B cell (primary cell): ENCODE measurements around the gene RIC8A. TPM values are rescaled to one million over a fixed set of nuclear protein-coding genes. Genes with fewer than 3 reads are reported as not detected.

ENCODE experiments used
- ATAC-seq: fragments of 200-7000 bp; cut with Tn5 transposase; one replicate; pipeline ENCODE4 v1.10.0; 2021; ENCODE audit warnings: low read depth, mild to moderate bottlenecking, moderate number of reproducible peaks, moderate library complexity
- CTCF ChIA-PET: fragments of 350-600 bp; sonication (Branson Sonifier 250); formaldehyde crosslinking; loops from one replicate; lab custom pipeline; 2021; ENCODE audit warnings: antibody characterized with exemption, inconsistent platforms; lab: Charles Lee
- POLR2A ChIA-PET: fragments of 350-600 bp; sonication (Branson Sonifier 250); formaldehyde crosslinking; loops from one replicate; lab custom pipeline; 2021; ENCODE audit warnings: antibody characterized with exemption; lab: Charles Lee
- DNase-seq: peaks from one replicate; pipeline ENCODE4 v3.0.0; 2013
- H2AFZ ChIP-seq: 2 replicates; pipeline ENCODE4 v1.6.1; 2012; ENCODE audit warnings: mild to moderate bottlenecking, low read depth, low read length; ENCODE audit not compliant: insufficient read depth, poor library complexity, severe bottlenecking
- H3K27ac ChIP-seq, 2 donors: 1 replicate in 1 of 2; 2 replicates in 1 of 2; pipeline ENCODE4 v1.5.1; 2012 to 2013; ENCODE audit warnings: low read length in 2 of 2, mild to moderate bottlenecking in 2 of 2, moderate library complexity in 1 of 2
- H3K27me3 ChIP-seq, 4 experiments: fragments of 200-600 bp in 1 of 4; sonication (generic) in 1 of 4; replicated peaks in 1 of 4; 1 replicate in 2 of 4; 2 replicates in 2 of 4; pipeline versions ENCODE4 v1.6.1 to v1.7.0; 2013 to 2016; ENCODE audit warnings: low read length in 3 of 4, mild to moderate bottlenecking in 2 of 4, mixed read lengths in 1 of 4, moderate library complexity in 1 of 4; ENCODE audit not compliant: insufficient read depth in 4 of 4, control insufficient read depth in 3 of 4; ENCODE audit errors: control extremely low read depth in 1 of 4
- H3K36me3 ChIP-seq, 2 experiments: replicated peaks in 1 of 2; 1 replicate in 1 of 2; 2 replicates in 1 of 2; pipeline versions ENCODE4 v1.6.1 to v1.7.1; 2013; ENCODE audit warnings: low read length in 1 of 2; ENCODE audit not compliant: insufficient read depth in 2 of 2, control insufficient read depth in 1 of 2; ENCODE audit errors: control extremely low read depth in 1 of 2, extremely low read depth in 1 of 2
- H3K4me1 ChIP-seq, 2 donors: fragments of 200-600 bp in 1 of 2; sonication (generic) in 1 of 2; 1 replicate in 1 of 2; 2 replicates in 1 of 2; pipeline versions ENCODE4 v1.5.1 to v1.6.1; 2013 to 2017; ENCODE audit warnings: low read length in 2 of 2; ENCODE audit not compliant: control insufficient read depth in 2 of 2, insufficient read depth in 2 of 2
- H3K4me2 ChIP-seq: replicated peaks from 2 replicates; pipeline ENCODE3; 2012; ENCODE audit warnings: mild to moderate bottlenecking, low read depth, low read length; ENCODE audit not compliant: poor library complexity, severe bottlenecking
- H3K4me3 ChIP-seq, 5 experiments: fragments of 200-600 bp in 1 of 5; sonication (generic) in 1 of 5; 1 replicate in 3 of 5; 2 replicates in 2 of 5; pipeline versions ENCODE4 v1.5.1 to v1.7.0; 2011 to 2016; ENCODE audit warnings: low read length in 4 of 5, mild to moderate bottlenecking in 4 of 5, low read depth in 2 of 5, control low read depth in 1 of 5, moderate library complexity in 1 of 5; ENCODE audit not compliant: insufficient read depth in 1 of 5; ENCODE audit errors: control extremely low read depth in 1 of 5, extremely low read depth in 1 of 5
- H3K79me2 ChIP-seq: fragments of 200-600 bp; sonication (generic); one replicate; pipeline ENCODE4 v1.6.0; 2016; ENCODE audit warnings: low read length; ENCODE audit not compliant: control insufficient read depth, insufficient read depth
- H3K9ac ChIP-seq: fragments of 200-600 bp; sonication (generic); 2 replicates; pipeline ENCODE4 v1.6.1; 2017; ENCODE audit warnings: mild to moderate bottlenecking, low read length, moderate library complexity
- H3K9me3 ChIP-seq, 3 donors: one replicate each; pipeline versions ENCODE4 v1.6.1 to v1.7.1; 2013; ENCODE audit warnings: low read length in 2 of 3; ENCODE audit not compliant: control insufficient read depth in 2 of 3, insufficient read depth in 1 of 3; ENCODE audit errors: control extremely low read depth in 1 of 3
- H4K20me1 ChIP-seq: 2 replicates; pipeline ENCODE4 v1.6.0; 2012; ENCODE audit warnings: mild to moderate bottlenecking, low read length; ENCODE audit not compliant: insufficient read depth, control insufficient read depth, poor library complexity, severe bottlenecking
- H3K27ac Mint-ChIP-seq: one replicate; pipeline ENCODE4 v1.8.0; 2021; ENCODE audit warnings: mixed read lengths
- H3K27me3 Mint-ChIP-seq: one replicate; pipeline ENCODE4 v1.8.0; 2021; ENCODE audit warnings: mixed read lengths
- H3K4me1 Mint-ChIP-seq: one replicate; pipeline ENCODE4 v1.8.0; 2021; ENCODE audit warnings: mixed read lengths
- H3K4me3 Mint-ChIP-seq: one replicate; pipeline ENCODE4 v1.8.0; 2021; ENCODE audit warnings: mixed read lengths
- H3K9me3 Mint-ChIP-seq: one replicate; pipeline ENCODE4 v1.8.0; 2022; ENCODE audit warnings: mixed read lengths; ENCODE audit not compliant: insufficient read depth
- CTCF ChIP-seq: fragments of 200-600 bp; IDR thresholded peaks from one replicate; pipeline ENCODE4 v1.8.0; 2022; ENCODE audit warnings: antibody characterized with exemption, mild to moderate bottlenecking
- EZH2 ChIP-seq: IDR thresholded peaks from 2 replicates; pipeline ENCODE4 v1.6.1; 2012; ENCODE audit warnings: borderline replicate concordance, low read depth, mild to moderate bottlenecking, moderate library complexity, low read length; ENCODE audit not compliant: insufficient read depth, poor library complexity, severe bottlenecking
- WGBS: methylation state at CpG from one replicate; pipeline ENCODE4 v1.1.5; 2013; ENCODE audit warnings: missing lambda C conversion rate; ENCODE audit not compliant: insufficient coverage; 5-methylcytosine and 5-hydroxymethylcytosine counted together
- intact Hi-C: fragments of 100-400 bp; cut with micrococcal nuclease; formaldehyde crosslinking; loops from one replicate; pipeline ENCODE4 v1.10.0; 2022
- polyA plus RNA-seq: library from polyadenylated mRNA; depleted of rRNA; stranded (reverse); fragments of >200 nt; gene quantifications from 2 replicates; pipeline ENCODE4 v1.2.3, GENCODE V29; 2012
- total RNA-seq, 2 donors: library from RNA; stranded (reverse); fragments of 120-200 nt in 1 of 2; gene quantifications; 1 replicate in 1 of 2; 2 replicates in 1 of 2; pipeline versions ENCODE4 v1.2.3 to v1.2.4, GENCODE V29; 2013 to 2022

Gene RIC8A
- total and polyA plus RNA-seq, 2 donors (not counting 1 experiment from before 2014, with no cell fraction given) = 100 to 102 TPM

DNA sequence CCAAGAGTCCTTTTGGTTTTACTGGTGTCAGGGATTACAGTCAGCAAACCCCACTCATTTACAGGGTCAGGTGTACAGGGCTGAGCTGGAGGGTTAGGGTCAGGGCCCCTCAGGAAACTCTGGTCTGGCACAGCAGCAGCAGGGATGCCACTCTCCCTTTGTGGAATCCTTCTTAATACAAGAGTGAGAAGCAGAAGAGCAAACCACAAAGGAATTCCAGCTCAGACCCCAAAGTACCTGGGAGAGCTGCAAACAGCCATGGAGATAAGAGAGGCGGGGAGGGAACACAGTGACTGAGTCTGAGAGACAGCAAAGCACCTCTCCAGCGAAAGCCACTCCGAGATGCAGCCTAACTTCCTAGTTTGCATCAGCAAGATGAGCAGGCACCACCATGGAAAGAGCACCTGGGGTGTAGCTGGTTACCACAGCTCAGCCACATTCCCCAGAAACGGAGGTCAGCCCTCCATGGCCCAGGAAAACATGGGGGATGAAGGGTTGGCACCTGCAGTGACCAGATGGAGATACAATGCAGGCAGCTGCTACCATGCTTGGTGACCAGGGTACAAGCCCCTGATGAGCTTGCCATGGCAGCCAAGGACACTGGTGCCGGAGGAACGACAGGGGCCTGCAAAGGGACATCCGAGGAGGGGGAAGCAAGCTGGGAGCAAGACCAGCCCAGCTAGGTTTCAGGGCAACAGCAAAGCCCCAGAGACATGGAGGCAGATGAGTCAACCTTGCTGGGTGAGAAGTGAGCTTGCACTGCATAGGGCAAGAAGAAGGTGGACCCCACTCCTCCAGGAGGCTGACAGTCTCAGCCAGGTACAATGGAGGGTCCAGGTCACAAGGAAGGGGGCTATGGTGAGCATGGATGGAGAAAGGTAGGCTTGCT, 4.2 kb upstream of the RIC8A start:
- H3K4me3 Mint-ChIP-seq = peak overlapping the region; percentile 5
- H3K4me1 Mint-ChIP-seq = peaks cover 46% of the 10 kb centered on the region
- CTCF ChIA-PET = interaction anchor here (1.0 kb wide), 1 partner anchor 47 kb away, joined by 3 read pairs; no protein-coding TSS in a partner anchor

More for the DNA sequence above, 4.2 kb upstream of the RIC8A start:
- ATAC-seq (no peak), DNase-seq (no peak)
- no peaks in the 10 kb centered on the region for H3K9me3 ChIP-seq
- no peak overlapping the region for H3K4me2 ChIP-seq
- peaks cover 47% of the 10 kb centered on the region for H3K79me2 ChIP-seq
- no peak overlapping the region for H3K4me3 ChIP-seq
- H3K27me3 ChIP-seq = no peaks in the 10 kb centered on the region
- H3K9me3 Mint-ChIP-seq = no peaks in the 10 kb centered on the region
- TF ChIP-seq EZH2 (no peak), CTCF (no peak)
- H3K4me1 ChIP-seq = peaks cover 14 to 27% of the 10 kb centered on the region in 2 donors
- POLR2A ChIA-PET = no interaction called here
- H3K27ac ChIP-seq = no peak overlapping the region
- H2AFZ ChIP-seq = no peak overlapping the region
- H3K9ac ChIP-seq = no peak overlapping the region
- peaks cover 55% of the 10 kb centered on the region for H4K20me1 ChIP-seq
- H3K27me3 Mint-ChIP-seq = no peaks in the 10 kb centered on the region
- 94% methylated on average over 7 of the region's 7 CpGs for WGBS
- intact Hi-C loops = no loop called here
- H3K36me3 ChIP-seq = peaks cover 0 to 31% of the 10 kb centered on the region in 2 experiments
- H3K27ac Mint-ChIP-seq = no peak overlapping the region
